Activated CD4-positive, alpha-beta T cell treated with anti-CD3 and anti-CD28 coated beads, Interleukin-2, amount 50 U/mL, for 4 hours (primary cell): ENCODE data around the gene PTPN4.
"Not testable (repeated sequence)": the region's sequence is repeated elsewhere in the genome, so short reads cannot be mapped to it uniquely, and the experiment has no call there.

Source experiments
- DNase-seq, 2 experiments: peaks; one replicate each; pipeline ENCODE4 v3.0.0-alpha.2; 2020

PTPN4 gene

DNA sequence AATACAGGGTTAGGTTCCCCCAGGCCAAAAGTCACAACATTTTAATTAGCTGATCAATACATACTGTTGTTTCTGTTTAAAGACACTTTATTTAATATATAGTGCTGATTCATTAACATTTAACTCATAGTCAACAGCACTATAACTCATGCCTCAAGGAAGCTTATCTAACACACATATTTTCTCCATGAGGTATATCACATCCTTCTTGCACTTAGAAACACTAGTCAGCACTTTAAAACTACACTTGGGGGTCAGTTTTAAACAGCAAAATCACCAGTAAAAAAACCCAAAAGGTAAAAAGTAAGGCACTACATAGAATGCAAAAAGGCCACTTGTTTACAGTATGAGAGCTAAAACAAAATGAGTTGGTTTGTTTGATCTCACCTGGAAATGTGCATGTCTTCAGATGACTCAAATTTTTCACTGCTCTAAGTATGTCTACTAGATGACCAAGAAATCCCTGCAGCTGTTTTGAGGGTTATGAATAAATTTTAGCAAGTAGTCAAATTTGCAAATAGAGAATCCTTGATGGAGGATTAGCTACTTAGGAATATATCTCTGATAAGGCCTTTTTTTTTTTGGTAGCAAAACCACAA is 199.0 kb downstream of the PTPN4 start:
- DNase-seq: no peak

DNA sequence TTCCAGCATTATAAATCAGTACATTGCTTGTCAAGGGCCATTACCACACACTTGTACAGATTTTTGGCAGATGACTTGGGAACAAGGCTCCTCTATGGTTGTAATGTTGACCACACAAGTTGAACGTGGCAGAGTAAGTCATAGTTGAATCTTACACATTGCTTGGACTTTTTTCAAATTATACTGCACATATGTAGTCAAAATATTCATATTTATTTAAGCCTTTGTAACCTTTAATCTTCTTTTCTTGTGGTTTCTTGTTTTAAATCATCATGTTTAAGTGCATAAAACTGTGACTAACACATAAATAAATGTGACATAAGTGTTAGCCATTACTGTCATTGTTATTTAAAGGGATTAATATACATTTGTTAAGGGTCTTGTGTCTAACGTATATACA is 201.1 kb downstream of the PTPN4 start:
- DNase-seq: no peak

DNA sequence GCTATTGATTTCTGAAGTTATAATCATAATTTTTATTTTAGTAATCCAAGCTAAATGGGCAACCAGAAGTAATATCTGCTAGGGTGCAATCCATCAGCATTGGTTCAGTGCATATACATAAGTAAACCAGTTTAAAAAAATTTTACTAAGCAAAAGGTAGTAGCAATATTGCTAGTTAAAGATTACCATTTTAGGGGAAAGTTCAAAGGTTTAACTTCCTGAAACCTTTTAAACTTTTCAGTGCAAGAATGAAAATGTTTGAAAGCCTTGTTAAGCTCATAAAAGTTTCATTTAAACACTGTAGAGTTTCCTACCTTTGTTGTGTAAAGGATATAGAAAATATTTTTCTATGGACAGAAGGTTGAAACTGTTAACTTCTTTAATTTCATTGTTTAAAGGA is 222.2 kb downstream of the PTPN4 start:
- no peak for DNase-seq

DNA sequence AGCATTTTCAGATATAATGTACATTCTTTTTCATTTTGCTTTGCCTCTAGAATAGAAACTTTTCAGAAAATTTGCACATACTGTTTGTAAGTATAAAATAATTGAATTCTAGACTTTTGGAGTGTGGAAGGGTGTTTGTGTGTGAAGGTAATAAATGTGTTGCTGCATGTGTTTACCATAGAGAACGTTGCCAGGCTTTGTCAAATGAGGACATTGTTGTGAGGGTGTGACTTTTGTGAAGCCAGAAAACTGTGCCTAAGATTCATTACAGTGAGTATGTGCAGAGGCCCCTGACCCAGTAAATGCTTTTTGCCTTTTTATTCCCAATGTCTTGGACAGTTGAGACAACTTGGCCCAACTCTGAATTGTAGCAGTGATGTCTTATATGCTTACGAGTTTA is 222.8 kb downstream of the PTPN4 start:
- DNase-seq: no peak

DNA sequence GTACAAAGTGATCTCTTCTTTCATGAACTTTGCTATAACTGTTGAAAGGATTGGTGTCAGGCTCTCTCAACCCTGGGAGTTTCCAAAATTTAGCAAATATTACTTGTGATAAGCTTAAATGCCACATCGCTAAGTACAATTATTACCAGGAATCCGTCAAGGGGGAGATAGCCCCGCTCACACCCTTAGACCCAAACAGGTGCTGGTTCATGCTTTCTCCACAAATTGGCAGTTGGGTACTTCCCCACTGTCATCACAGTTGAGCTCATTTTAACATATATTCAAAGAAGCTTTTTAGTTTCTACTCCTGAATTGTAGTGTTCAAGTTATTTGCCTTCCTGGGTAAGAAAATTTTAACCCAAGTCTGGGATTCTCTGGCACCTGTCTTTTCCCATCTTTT is 223.4 kb downstream of the PTPN4 start:
- no peak for DNase-seq

DNA sequence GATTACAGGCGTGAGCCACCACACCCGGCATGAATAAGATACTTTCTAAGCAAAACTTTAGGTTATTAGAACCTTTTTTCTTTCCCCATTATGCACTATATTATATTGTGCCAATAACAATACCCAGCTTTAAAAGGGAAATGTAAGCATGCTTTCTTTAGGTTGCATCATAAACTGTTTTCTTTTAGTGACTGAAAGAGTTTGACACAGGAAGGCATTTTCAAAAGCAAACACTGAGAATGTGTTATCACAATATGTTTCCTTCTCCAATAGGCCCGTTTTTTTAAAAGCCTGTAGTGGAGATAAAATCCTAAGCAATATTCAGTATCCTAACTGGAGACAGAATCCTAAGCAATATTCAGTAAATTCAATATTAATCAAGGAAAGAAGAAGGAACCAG is 236.4 kb downstream of the PTPN4 start:
- no peak for DNase-seq

DNA sequence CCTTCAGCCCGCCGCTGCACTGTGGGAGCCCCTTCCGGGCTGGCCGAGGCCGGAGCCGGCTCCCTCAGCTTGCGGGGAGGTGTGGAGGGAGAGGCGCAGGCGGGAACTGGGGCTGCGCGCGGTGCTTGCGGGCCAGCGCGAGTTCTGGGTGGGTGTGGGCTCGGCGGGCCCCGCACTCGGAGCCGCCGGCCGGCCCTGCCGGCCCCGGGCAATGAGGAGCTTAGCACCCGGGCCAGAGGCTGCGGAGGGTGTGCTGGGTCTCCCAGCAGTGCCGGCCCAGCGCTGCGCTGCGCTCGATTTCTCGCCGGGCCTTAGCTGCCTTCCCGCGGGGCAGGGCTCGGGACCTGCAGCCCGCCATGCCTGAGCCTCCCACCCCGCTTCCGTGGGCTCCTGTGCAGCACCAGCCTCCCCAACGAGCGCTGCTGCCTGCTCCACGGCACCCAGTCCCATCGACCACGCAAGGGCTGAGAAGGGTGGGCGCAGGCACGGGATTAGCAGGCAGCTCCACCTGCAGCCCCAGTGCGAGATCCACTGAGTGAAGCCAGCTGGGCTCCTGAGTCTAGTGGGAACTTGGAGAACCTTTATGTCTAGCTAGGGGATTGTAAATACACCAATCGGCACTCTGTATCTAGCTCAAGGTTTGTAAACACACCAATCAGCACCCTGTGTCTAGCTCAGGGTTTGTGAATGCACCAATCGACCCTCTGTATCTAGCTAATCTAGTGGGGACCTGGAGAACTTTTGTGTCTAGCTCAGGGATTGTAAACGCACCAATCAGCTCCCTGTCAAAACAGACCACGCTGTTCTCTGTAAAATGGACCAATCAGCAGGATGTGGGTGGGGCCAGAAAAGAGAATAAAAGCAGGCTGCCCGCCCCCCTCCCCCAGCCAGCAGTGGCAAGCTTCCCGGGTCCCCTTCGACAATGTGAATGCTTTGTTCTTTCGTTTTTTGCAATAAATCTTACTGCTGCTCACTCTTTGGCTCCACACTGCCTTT is 237.5 kb downstream of the PTPN4 start:
- DNase-seq: not testable (repeated sequence)

DNA sequence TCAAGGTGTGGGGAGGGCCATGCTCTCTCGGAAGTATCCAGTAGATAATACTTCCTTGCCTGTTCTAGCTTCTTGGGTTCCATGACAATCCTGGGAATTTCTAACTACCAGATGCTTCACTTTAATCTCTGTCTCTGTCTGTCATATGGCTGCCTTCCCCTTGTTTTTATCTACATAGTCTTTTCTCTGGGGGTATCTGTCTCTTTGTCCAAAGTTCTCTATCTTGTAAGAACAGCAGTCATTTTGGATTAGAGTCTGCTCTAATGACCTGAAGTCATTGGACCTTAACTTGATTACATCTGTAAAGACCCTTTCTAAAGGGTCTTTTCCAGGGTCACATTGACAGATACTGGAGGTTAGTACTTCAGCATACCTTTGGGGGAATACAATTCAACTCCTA is 241.7 kb downstream of the PTPN4 start:
- no peak for DNase-seq

DNA sequence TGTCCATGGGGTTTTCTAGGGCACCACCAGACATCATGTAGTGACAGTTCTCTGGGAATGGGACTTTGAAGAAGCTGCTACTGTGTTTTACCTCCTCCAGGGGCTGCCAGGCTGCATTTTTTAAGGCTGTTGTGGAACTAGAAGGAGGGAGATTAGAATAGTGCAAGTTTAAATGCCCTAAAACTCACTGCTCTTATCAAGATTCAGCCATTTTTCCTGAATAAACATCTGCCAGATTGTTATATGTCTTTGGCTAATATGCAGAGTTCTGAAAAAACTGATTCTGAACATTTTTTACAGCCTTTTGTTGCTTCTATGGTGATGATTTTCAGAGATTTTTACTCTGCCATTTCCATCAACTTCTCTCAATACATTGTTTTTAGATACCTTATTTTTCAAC is 244.5 kb downstream of the PTPN4 start:
- no peak for DNase-seq

DNA sequence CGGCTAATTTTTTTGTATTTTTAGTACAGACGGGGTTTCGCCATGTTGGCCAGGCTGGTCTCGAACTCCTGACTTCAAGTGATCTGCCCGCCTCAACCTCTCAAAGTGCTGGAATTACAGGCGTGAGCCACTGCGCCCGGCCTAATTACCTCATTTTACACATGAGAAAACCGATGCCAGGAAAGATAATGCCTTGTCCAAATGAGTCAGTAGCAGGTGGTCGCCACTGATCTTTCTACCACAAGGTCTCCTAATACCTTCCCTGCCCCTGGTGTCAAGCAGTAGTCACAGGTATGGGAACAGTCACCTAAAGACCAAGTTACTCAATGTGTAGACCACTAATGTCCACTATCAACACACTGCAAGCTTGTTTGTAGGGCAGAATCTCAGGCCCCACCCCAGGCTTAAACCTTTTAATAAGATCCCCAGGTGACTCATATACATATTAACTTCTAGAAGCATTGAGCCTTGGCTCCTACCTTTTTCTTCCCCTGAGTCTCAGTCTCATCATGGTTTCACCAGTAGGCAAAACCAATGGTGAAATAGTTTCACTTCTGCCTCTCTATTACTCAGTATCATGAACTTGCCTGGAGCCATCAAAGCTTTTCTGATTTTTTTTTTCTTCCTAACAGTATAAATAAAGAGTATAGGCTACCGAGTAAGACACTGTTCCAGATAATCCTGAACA is 246.3 kb downstream of the PTPN4 start:
- no peak for DNase-seq

DNA sequence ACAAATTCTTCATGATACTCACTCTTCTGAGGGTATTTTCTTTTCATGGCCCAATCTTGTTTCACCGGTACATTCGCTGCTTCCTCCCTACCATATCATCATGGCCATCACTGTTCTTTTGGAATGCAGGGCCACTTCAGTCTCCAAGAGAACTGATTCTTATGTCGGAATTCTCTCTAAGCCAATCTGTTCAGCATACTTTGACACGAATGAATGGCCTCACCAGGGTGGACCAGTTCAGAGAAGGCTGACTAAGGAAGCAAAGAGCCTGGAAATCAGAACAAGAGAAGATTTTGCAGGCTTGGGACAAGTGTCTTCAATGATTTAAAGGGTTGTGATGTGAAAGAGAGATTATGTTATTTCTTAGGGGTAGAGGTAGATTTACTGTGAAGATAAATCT is 248.1 kb downstream of the PTPN4 start:
- no peak for DNase-seq

DNA sequence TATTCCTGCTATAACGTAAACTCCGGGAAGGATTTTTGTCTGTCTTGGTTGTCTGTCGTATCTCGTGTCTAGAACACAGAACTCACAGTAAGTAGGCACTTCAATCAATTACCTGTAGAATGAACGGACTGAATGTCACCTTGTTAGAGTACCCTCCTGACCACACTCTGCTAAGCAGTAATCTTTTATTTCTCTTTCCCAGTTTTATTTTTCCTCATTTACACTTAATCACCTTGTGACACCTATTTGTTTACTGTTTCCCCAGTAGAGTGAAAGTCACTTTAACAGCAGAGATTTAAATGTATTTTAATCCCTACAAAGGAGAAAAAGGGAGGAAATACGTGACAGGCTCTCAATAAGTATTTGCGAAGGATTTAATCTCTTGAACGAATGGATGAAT is 252.6 kb downstream of the PTPN4 start:
- no peak for DNase-seq

DNA sequence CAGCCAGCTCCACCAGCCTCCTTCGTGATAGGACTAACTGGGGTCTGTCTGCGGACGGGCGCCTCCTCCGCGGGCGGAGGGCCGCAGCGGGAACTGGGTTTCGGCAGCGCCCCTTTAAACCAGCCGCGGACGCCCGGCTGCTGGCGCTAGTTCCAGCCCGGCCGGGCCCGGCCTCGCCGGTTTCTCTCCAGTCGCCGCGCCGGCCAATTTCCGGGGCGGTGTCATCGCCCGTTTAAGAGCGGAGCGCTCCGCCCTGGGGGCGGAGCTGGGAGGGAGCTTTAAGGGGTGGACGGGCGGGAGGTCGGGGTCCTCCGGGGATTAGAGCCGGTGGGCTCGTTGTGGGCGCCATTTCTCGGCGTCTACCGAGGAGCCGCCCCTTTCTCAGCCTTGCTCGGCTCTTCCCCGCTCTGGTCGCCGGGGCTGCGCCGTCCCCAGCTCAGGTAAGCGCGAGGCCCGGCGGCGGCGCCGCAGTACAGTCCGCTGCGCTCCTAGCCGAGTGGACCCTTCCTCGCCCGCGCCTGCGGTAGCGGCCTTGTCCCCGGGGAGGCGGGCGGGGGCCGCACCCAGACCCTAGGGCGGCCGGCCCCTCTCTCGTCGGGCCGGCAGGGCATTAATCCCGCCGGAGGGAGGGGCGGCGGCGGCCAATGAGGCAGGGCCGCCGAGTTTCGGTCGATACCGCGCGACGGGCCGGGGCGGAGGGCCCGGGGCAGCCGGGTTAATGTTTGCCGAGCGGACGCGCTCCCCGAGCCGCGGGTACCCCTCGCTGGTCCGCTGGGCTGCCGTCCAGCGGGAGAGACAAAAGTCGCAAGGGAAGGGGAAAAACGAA is 253.3 kb downstream of the PTPN4 start, which contains the start of gene EPB41L5:
TSS of gene EPB41L5 (plus strand) at position 307 of the 826 bp plus-strand sequence. CDS start 6,008 bp downstream, outside the sequence.
- peak; percentile 59 to 60 for DNase-seq

DNA sequence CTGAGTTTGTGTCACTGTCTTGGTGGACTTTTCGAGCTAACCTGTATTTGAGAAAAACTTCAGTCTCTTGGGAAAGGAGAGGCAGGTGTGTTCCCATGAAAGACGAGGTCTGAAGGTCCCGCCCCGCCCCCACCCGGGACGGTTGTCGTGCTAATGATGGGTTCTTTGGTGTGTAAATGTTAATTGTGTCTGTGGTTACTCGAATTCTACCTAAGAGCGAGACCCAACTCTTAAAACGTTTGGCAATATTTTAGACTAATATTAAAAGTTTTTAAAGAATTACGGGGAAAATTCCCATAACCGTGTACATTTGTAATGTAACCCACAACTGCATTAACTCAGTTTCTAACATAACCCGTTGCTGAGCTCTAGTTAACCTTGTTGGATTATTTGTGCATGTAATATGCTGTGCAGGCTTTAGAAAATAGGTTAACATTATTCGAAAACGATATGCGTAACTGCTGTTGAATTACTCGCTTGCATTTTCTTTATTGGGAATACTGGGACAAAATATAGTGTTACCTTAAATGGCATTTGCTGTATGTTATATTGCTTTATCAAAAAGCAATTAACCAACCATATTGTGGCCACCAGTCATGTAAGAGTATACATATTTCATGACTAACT is 254.0 kb downstream of the PTPN4 start:
- DNase-seq: no peak

DNA sequence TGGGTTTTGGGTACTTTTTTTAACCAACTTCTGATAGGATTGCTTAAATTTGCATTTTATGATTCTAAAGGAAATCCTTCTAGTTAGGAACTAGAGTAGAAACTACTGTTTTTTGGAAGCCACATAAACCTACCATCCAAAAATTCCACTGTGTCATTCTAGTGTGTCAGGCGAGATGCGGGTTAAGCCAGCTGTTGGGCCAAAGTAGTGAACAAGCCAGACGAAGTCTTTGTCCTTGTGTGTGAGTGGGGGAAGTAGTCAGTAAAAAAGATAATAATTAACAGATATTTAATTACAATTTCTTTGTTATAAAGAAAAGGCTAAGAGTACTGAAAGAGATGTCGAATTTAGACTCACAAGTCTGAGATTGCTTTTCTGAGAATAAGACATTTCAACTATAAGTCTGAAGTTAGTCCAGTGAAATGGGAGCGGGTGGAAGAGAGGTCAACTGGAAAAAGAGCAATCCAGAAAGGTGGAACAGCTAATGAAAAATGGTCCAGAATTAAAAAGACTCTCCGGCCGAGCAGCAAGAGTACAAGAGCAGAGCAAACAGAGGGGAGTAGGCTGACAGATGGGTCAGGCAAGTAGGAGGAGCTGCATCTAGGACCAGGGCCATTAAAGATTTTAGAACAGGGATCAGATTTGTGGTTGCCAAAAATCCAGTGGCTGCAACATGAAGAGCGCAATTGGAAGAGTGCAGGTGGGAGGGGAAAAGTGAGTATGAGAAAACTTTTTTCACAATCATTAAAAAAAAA is 254.7 kb downstream of the PTPN4 start:
- no peak for DNase-seq

DNA sequence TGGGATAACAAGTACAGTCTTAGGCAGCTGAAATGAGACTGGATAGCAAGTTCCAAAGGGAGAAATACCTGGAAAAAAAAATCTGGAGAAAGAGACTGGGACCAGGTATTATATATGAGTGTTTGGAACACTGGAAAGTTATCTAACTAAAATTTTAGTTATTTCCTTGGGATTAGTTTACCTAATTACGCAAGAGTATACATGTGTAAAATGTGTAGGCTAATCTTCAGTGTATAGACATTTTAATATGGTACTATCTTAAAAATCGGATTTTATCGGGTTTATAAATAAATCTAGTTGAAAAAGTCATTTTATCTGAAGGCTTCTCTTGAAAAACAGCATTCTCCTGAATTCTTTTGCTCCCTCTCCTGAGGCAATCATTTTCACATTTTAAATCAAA is 257.1 kb downstream of the PTPN4 start:
- DNase-seq: no peak

DNA sequence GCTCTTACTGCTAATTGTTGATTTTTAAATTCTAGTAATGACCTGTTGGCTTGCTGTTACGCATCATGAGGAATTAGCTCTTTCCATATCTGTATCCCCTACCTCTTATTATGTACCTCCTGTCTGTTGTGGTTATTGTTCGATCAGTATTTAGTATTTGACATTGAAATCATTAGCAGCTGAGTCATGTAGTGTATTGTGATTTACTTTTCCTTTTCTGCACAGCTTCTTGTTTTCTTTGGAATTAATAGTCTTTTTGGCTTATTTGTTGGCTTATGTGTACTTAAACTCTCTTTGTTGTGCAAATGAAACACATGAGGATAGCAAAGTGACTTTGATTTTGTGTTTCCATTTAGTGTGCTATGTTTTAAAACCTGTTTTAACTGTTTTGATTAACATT is 257.5 kb downstream of the PTPN4 start:
- DNase-seq: no peak

DNA sequence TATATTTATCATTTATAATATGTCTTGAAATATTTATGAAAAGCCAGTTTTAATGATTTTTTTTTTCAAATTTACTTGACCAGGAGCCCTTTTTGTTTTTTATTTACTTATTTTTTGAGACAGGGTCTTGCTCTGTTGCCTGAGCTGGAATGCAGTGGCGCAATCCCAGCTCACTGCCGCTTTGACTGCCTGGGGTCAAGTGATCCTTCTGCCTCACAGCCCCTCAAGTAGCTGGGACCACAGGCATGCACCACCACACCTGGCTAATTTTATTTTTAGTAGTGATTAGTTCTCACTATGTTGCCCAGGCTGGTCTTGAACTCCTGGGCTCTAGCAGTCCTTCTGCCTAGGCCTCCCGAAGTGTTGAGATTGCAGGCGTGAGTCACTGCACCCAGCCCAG is 258.8 kb downstream of the PTPN4 start:
- DNase-seq: no peak

DNA sequence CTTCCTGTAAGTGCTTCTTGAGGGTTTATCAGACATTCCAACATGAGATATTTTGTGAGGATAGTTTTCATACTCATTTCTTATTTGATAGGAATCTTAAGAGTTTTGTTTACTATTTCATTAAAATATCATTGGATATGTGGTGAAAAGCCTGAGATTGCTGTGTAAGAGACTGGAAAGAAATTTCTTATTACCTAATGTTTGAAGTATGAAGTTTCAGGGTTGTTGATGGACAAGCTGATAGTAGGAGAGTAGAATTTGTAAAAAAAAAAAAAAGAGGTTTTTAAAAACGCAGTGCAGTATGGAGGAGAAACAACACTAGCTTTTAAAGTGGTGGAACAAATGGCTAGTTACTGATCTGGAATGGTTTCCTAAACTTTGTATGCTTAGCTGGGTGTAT is 260.8 kb downstream of the PTPN4 start:
- DNase-seq: no peak

DNA sequence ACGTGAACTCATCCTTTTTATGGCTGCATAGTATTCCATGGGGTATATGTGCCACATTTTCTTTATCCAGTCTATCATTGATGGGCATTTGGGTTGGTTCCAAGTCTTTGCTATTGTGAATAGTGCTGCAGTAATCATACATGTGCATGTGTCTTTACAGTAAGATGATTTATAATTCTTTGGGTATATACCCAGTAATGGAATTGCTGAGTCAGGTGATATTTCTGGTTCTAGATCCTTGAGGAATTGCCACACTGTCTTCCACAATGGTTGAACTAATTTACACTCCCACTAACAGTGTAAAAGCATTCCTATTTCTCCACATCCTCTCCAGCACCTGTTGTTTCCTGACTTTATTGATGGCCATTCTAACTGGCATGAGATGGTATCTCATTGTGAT is 262.8 kb downstream of the PTPN4 start:
- DNase-seq: not testable (repeated sequence)

DNA sequence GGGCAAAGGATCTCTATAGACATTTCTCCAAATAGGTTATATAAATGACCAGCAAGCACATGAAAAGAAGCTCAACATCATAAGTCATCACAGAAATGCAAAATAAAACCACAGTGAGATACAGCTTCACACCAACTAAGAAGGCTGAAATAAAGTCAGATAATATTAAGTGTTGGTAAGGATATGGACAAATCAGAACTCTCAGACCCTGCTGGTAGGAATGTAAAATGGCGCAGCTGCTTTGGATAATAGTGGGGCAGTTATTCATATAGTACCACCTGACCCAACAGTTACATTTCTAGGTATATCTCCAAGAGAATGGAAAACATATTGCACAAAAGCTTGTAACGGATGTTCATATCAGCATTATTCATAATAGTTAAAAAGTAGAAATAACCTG is 267.2 kb downstream of the PTPN4 start:
- DNase-seq: no peak

DNA sequence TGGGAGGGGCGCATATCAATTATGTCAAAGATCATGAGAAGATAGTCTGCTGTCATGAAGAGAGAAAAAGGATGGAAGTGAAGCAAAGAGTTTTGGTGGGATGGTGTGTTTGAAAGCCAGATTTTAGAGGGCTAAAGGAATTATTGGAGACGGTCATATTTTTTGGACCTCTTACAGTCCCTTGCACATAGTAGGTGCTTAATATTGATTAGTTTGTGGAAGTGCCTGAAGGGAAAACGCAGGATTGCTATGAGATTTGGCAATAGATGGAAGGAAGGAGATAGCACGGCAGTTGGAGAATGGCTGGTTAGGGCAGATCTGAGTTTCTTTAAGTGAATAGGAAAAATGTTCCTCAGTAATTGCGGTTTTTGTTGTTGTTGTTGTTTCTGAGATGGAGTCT is 269.1 kb downstream of the PTPN4 start:
- DNase-seq: no peak
